Activated T-helper 1 cell treated with Interleukin-2 at 50 U/mL for 16 hours (primary cell): Measurements from ENCODE around the gene SLC2A10.

Experiments used
- DNase-seq: peaks from one replicate; pipeline ENCODE4 v3.0.0-alpha.2; 2020; ENCODE audit warnings: low read depth

The SLC2A10 gene

GRCh38 chr20:46735436-46735835 lies 26.0 kb downstream of the SLC2A10 start:
- no peak for DNase-seq

- no peak for DNase-seq
Observed at GRCh38 chr20:46739431-46740213, 30.2 kb downstream of the SLC2A10 start.

GRCh38 chr20:46740214-46740609 lies 30.8 kb downstream of the SLC2A10 start:
- no peak for DNase-seq

GRCh38 chr20:46741924-46742668 lies 32.6 kb downstream of the SLC2A10 start:
- DNase-seq = no peak

- DNase-seq = no peak
Observed at GRCh38 chr20:46742669-46743045, 33.2 kb downstream of the SLC2A10 start.

- no peak for DNase-seq
Observed at GRCh38 chr20:46743088-46743487, 33.6 kb downstream of the SLC2A10 start.

- DNase-seq = no peak
Observed at GRCh38 chr20:46746956-46747526, 37.6 kb downstream of the SLC2A10 start.

- DNase-seq = no peak
Observed at GRCh38 chr20:46749147-46749546, 39.7 kb downstream of the SLC2A10 start.

GRCh38 chr20:46751856-46752255 lies 42.4 kb downstream of the SLC2A10 start:
- no peak for DNase-seq

GRCh38 chr20:46752728-46753127 lies 43.3 kb downstream of the SLC2A10 start:
- DNase-seq = peak; percentile 10

- DNase-seq = no peak
Observed at GRCh38 chr20:46755483-46756413, 46.3 kb downstream of the SLC2A10 start.

- DNase-seq = no peak
Observed at GRCh38 chr20:46756419-46756818, 47.0 kb downstream of the SLC2A10 start.

- no peak for DNase-seq
Observed at GRCh38 chr20:46757135-46757534, 47.7 kb downstream of the SLC2A10 start.

- DNase-seq = no peak
Observed at GRCh38 chr20:46757754-46758678, 48.6 kb downstream of the SLC2A10 start.

- no peak for DNase-seq
Observed at GRCh38 chr20:46758929-46759669, 49.6 kb downstream of the SLC2A10 start.

GRCh38 chr20:46761566-46761965 lies 52.1 kb downstream of the SLC2A10 start:
- no peak for DNase-seq

GRCh38 chr20:46764068-46764467 lies 54.6 kb downstream of the SLC2A10 start:
- DNase-seq = no peak

- no peak for DNase-seq
Observed at GRCh38 chr20:46765506-46766120, 56.2 kb downstream of the SLC2A10 start.

- DNase-seq = no peak
Observed at GRCh38 chr20:46767127-46767761, 57.8 kb downstream of the SLC2A10 start.
